WTC11 (cell line): ENCODE measurements around the gene WDR90. TPM values are rescaled to one million over a fixed set of nuclear protein-coding genes. Genes with fewer than 3 reads are reported as not detected.

ENCODE experiments used
- ATF1 ChIP-seq: sonication (generic); formaldehyde crosslinking; IDR thresholded peaks from 2 replicates; pipeline ENCODE4 v1.8.1; 2023; ENCODE audit warnings: mild to moderate bottlenecking, moderate library complexity, missing genetic modification reagents
- CBFB ChIP-seq: sonication (generic); formaldehyde crosslinking; IDR thresholded peaks from 2 replicates; pipeline ENCODE4 v1.8.1; 2022; ENCODE audit warnings: mild to moderate bottlenecking, low read depth, missing genetic modification reagents
- E2F1 ChIP-seq: sonication (generic); formaldehyde crosslinking; IDR thresholded peaks from 2 replicates; pipeline ENCODE4 v1.8.0; 2022; ENCODE audit warnings: mild to moderate bottlenecking, missing genetic modification reagents
- EMX1 ChIP-seq: fragments of 250-450 bp; sonication (Bioruptor Pico); IDR thresholded peaks from 2 replicates; pipeline ENCODE4 v1.8.0; 2021; ENCODE audit warnings: mild to moderate bottlenecking
- ETV6 ChIP-seq: sonication (generic); formaldehyde crosslinking; IDR thresholded peaks from 2 replicates; pipeline ENCODE4 v1.8.1; 2022; ENCODE audit warnings: mild to moderate bottlenecking, missing genetic modification reagents
- FOXJ3 ChIP-seq: sonication (generic); formaldehyde crosslinking; IDR thresholded peaks from 2 replicates; pipeline ENCODE4 v1.9.0; 2021; ENCODE audit warnings: missing genetic modification reagents, mild to moderate bottlenecking, borderline replicate concordance
- GRHL2 ChIP-seq: fragments of 250-450 bp; sonication (Bioruptor Pico); IDR thresholded peaks from 2 replicates; pipeline ENCODE4 v1.8.0; 2022; ENCODE audit warnings: mild to moderate bottlenecking, moderate library complexity; ENCODE audit not compliant: insufficient replicate concordance, severe bottlenecking
- JAZF1 ChIP-seq: fragments of 250-450 bp; sonication (Bioruptor Pico); IDR thresholded peaks from 2 replicates; pipeline ENCODE4 v1.9.0; 2021; ENCODE audit warnings: moderate library complexity, mild to moderate bottlenecking, inconsistent platforms
- MYBL2 ChIP-seq: sonication (generic); formaldehyde crosslinking; IDR thresholded peaks from 2 replicates; pipeline ENCODE4 v1.8.1; 2023; ENCODE audit warnings: mild to moderate bottlenecking, moderate library complexity, missing genetic modification reagents
- NFYB ChIP-seq: sonication (generic); formaldehyde crosslinking; conservative IDR thresholded peaks from 2 replicates; pipeline ENCODE4 v1.8.0; 2022; ENCODE audit warnings: low read depth, missing genetic modification reagents
- NR1H2 ChIP-seq: sonication (generic); formaldehyde crosslinking; IDR thresholded peaks from 2 replicates; pipeline ENCODE4 v1.9.0; 2021; ENCODE audit warnings: mild to moderate bottlenecking, moderate library complexity, missing genetic modification reagents
- OVOL2 ChIP-seq: fragments of 250-450 bp; sonication (Bioruptor Pico); IDR thresholded peaks from 2 replicates; pipeline ENCODE4 v1.9.0; 2021; ENCODE audit warnings: mild to moderate bottlenecking, borderline replicate concordance
- PRRX2 ChIP-seq: fragments of 250-450 bp; sonication (Bioruptor Pico); IDR thresholded peaks from 2 replicates; pipeline ENCODE4 v1.8.0; 2021; ENCODE audit warnings: mild to moderate bottlenecking
- TEAD1 ChIP-seq: sonication (generic); formaldehyde crosslinking; IDR thresholded peaks from 2 replicates; pipeline ENCODE4 v1.8.0; 2022; ENCODE audit warnings: mild to moderate bottlenecking, missing genetic modification reagents
- USF2 ChIP-seq: sonication (generic); formaldehyde crosslinking; IDR thresholded peaks from 2 replicates; pipeline ENCODE4 v1.8.1; 2023; ENCODE audit warnings: mild to moderate bottlenecking, missing genetic modification reagents, moderate library complexity
- ZBTB21 ChIP-seq: sonication (generic); formaldehyde crosslinking; IDR thresholded peaks from 2 replicates; pipeline ENCODE4 v1.8.1; 2023; ENCODE audit warnings: mild to moderate bottlenecking, missing genetic modification reagents, borderline replicate concordance
- ZMAT4 ChIP-seq: fragments of 250-450 bp; sonication (Bioruptor Pico); IDR thresholded peaks from 2 replicates; pipeline ENCODE4 v1.9.0; 2021; ENCODE audit warnings: mild to moderate bottlenecking
- ZNF121 ChIP-seq: sonication (generic); formaldehyde crosslinking; IDR thresholded peaks from 2 replicates; pipeline ENCODE4 v1.8.0; 2023; ENCODE audit warnings: missing genetic modification reagents
- ZNF396 ChIP-seq: fragments of 250-450 bp; sonication (Bioruptor Pico); IDR thresholded peaks from 2 replicates; pipeline ENCODE4 v1.8.0; 2021; ENCODE audit warnings: mild to moderate bottlenecking, moderate library complexity, borderline replicate concordance
- ZNF423 ChIP-seq: fragments of 250-450 bp; sonication (Bioruptor Pico); IDR thresholded peaks from 2 replicates; pipeline ENCODE4 v2.1.2; 2022; ENCODE audit warnings: mild to moderate bottlenecking, moderate library complexity
- ZNF532 ChIP-seq: fragments of 250-450 bp; sonication (Bioruptor Pico); IDR thresholded peaks from 2 replicates; pipeline ENCODE4 v1.9.0; 2021; ENCODE audit warnings: mild to moderate bottlenecking, borderline replicate concordance
- ZSCAN18 ChIP-seq: fragments of 250-450 bp; sonication (Bioruptor Pico); IDR thresholded peaks from 2 replicates; pipeline ENCODE4 v2.1.2; 2022; ENCODE audit warnings: mild to moderate bottlenecking, moderate library complexity
- total RNA-seq: library from RNA; stranded (reverse); gene quantifications from 3 replicates; pipeline ENCODE4 v1.2.3, GENCODE V29; 2021
- TF ChIP-seq, protein P1 (sequence below): sonication (generic); formaldehyde crosslinking; IDR thresholded peaks from 2 replicates; pipeline ENCODE4 v1.8.1; 2023; ENCODE audit warnings: mild to moderate bottlenecking, missing genetic modification reagents, borderline replicate concordance
- TF ChIP-seq, protein P2 (sequence below): sonication (generic); formaldehyde crosslinking; IDR thresholded peaks from 2 replicates; pipeline ENCODE4 v1.8.0; 2023; ENCODE audit warnings: mild to moderate bottlenecking, missing genetic modification reagents

The WDR90 gene
- total RNA-seq, 1 experiment from 2014 or later, result 75.8 TPM

- TF ChIP-seq, protein P1, sequence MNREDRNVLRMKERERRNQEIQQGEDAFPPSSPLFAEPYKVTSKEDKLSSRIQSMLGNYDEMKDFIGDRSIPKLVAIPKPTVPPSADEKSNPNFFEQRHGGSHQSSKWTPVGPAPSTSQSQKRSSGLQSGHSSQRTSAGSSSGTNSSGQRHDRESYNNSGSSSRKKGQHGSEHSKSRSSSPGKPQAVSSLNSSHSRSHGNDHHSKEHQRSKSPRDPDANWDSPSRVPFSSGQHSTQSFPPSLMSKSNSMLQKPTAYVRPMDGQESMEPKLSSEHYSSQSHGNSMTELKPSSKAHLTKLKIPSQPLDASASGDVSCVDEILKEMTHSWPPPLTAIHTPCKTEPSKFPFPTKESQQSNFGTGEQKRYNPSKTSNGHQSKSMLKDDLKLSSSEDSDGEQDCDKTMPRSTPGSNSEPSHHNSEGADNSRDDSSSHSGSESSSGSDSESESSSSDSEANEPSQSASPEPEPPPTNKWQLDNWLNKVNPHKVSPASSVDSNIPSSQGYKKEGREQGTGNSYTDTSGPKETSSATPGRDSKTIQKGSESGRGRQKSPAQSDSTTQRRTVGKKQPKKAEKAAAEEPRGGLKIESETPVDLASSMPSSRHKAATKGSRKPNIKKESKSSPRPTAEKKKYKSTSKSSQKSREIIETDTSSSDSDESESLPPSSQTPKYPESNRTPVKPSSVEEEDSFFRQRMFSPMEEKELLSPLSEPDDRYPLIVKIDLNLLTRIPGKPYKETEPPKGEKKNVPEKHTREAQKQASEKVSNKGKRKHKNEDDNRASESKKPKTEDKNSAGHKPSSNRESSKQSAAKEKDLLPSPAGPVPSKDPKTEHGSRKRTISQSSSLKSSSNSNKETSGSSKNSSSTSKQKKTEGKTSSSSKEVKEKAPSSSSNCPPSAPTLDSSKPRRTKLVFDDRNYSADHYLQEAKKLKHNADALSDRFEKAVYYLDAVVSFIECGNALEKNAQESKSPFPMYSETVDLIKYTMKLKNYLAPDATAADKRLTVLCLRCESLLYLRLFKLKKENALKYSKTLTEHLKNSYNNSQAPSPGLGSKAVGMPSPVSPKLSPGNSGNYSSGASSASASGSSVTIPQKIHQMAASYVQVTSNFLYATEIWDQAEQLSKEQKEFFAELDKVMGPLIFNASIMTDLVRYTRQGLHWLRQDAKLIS (CRISPR knock-in tag), result peak; percentile 76; the same call in 1 of the 2 replicates
- TF ChIP-seq OVOL2 (CRISPR knock-in tag) (no peak), ATF1 (peak; percentile 92), PRRX2 (CRISPR knock-in tag) (no peak), ZBTB21 (0 out of 2 replicates have a peak, but pooled peaks have one; percentile 28), ZNF532 (CRISPR knock-in tag) (peak; percentile 74; the same call in 1 of the 2 replicates), ZMAT4 (CRISPR knock-in tag) (0 out of 2 replicates have a peak, but pooled peaks have one; percentile 43), E2F1 (CRISPR knock-in tag) (no peak), MYBL2 (CRISPR knock-in tag) (peak; percentile 43; the same call in 1 of the 2 replicates), EMX1 (CRISPR knock-in tag) (peak; percentile 60; the same call in 1 of the 2 replicates), ZNF396 (CRISPR knock-in tag) (no peak), FOXJ3 (CRISPR knock-in tag) (no peak), NR1H2 (CRISPR knock-in tag) (no peak), ETV6 (CRISPR knock-in tag) (peak; percentile 65), ZNF423 (CRISPR knock-in tag) (no peak), GRHL2 (CRISPR knock-in tag) (no peak), ZSCAN18 (CRISPR knock-in tag) (no peak), TEAD1 (CRISPR knock-in tag) (peak; percentile 82; the same call in 1 of the 2 replicates), JAZF1 (CRISPR knock-in tag) (no peak), USF2 (peak; percentile 99), NFYB (CRISPR knock-in tag) (no peak), CBFB (peak; percentile 91), ZNF121 (CRISPR knock-in tag) (no peak)
- TF ChIP-seq, protein P2, sequence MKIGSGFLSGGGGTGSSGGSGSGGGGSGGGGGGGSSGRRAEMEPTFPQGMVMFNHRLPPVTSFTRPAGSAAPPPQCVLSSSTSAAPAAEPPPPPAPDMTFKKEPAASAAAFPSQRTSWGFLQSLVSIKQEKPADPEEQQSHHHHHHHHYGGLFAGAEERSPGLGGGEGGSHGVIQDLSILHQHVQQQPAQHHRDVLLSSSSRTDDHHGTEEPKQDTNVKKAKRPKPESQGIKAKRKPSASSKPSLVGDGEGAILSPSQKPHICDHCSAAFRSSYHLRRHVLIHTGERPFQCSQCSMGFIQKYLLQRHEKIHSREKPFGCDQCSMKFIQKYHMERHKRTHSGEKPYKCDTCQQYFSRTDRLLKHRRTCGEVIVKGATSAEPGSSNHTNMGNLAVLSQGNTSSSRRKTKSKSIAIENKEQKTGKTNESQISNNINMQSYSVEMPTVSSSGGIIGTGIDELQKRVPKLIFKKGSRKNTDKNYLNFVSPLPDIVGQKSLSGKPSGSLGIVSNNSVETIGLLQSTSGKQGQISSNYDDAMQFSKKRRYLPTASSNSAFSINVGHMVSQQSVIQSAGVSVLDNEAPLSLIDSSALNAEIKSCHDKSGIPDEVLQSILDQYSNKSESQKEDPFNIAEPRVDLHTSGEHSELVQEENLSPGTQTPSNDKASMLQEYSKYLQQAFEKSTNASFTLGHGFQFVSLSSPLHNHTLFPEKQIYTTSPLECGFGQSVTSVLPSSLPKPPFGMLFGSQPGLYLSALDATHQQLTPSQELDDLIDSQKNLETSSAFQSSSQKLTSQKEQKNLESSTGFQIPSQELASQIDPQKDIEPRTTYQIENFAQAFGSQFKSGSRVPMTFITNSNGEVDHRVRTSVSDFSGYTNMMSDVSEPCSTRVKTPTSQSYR (CRISPR knock-in tag), result no peak
These were observed at the start of gene WDR90 (continued) for GRCh38 chr16:648781-649589.
